Activated effector memory CD4-positive, alpha-beta T cell treated with anti-CD3 and anti-CD28 coated beads, Interleukin-2, amount 50 U/mL, for 16 hours (primary cell): ENCODE data around the gene KIFC3.
"Not testable (repeated sequence)": the region's sequence is repeated elsewhere in the genome, so short reads cannot be mapped to it uniquely, and the experiment has no call there.

Experiments
- DNase-seq: peaks from one replicate; pipeline ENCODE4 v3.0.0-alpha.2; 2020

KIFC3 gene

DNA sequence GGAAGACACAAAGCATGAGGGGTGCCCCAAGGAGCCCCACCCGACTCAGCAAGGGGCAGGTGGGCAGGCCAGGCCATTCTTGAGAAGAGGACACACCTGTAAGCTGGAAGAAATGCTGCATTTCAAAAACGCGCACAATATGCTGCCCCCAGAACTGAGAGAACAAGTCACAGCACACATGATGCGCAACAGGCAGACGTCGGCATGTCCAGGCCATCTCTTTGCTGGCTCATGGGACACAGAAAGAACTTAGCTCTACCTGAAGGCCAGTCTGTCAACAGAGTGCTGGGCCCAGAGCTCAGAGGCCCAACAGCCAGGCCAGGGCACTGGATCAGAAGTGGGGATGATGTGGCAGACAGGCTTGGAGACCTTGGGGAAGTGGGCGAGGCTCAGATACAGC lies 18.0 kb downstream of the KIFC3 start:
- no peak for DNase-seq

DNA sequence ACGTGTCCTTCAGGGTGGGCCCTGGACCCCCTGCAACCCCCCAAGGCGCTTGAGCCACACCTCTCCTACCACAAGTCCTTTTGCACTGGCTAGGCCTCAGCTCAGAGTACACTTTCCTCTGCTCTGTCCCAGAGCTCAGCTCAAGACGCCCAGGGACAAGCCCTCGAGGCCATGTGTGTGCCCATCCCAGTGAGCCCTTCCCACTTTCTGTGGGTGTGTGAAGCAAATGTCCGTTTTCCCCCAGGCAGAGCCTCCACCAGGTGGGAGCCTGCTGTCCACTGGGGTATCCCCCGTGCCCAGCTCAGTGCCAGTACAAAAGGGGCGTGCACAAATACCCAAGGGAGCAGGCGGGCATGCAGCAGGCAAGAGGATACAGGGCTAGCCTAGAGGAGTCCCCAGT lies 18.4 kb downstream of the KIFC3 start:
- no peak for DNase-seq

DNA sequence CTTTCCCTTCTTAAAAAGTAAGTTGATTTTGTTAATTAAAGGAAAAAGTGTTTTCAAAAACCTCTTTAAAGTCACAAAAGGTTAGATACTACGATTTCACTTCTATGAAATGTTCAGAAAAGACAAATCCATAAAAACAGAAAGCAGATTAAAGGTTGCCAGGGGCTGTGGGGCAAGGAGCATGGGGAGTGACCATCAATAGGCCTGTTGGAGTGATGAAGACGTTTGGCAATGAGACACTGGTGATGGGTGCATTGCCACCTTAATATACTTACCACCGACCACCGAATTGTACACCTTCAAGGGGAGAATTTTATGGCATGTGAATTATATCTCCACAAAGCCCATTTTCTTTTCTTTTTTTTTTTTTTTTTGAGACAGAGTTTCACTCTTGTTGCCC lies 19.2 kb downstream of the KIFC3 start:
- no peak for DNase-seq

DNA sequence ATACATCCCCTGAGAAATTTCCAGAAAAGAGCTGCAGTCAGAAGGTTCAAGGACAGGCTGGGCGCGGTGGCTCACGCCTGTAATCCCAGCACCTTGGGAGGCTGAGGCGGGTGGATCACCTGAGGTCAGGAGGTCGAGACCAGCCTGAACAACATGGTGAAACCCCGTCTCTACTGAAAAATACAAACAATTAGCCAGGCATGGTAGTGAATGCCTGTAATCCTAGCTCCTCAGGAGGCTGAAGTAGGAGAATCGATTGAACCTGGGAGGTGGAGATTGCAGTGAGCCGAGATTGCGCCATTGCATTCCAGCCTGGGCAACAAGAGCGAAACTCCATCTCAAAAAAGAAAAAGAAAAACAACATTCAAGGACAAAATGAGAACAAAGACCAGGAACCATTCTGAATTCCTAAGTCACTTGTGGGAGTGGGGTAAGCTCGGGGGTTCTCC lies 19.7 kb downstream of the KIFC3 start:
- DNase-seq, result not testable (repeated sequence)

DNA sequence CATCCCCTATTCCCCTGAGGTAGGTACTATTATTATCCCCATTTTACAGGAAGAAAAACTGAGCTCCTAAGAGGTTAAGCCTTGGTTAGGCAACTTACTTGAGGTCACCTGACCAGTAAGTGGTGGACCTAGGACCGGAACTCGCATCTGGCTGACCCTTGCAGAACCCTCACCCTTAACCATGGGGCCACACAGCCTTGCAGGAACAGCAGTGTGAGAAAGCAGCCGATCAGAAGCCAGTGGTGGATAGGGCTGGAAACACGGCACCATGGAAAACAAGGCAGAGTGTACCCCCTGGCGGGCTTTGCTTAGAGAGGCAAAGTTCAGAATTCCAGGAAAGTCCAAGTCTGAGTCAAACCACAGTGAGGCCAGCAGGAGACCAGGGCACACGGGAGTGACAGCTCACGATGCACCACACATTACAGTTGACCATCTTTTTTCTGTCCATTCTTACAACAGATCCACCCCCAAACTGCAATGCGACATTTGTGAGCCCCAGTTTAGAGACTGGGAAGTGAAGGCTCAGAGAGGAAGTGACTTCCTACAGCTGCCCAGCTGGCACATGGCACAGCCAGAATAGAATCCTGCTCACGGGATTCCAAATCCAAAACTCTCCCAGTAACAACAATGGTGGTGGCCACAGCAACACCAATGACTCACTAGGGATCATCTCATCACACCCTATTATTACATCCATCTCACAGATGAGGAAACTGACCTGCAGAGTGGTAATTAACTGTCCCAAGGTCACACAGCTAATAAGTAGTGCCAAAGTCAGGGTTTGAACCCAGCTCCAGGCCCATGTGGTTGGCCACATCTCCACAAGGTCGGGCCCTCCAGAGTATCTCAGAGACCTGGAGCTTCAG lies 20.3 kb downstream of the KIFC3 start:
- no peak for DNase-seq

DNA sequence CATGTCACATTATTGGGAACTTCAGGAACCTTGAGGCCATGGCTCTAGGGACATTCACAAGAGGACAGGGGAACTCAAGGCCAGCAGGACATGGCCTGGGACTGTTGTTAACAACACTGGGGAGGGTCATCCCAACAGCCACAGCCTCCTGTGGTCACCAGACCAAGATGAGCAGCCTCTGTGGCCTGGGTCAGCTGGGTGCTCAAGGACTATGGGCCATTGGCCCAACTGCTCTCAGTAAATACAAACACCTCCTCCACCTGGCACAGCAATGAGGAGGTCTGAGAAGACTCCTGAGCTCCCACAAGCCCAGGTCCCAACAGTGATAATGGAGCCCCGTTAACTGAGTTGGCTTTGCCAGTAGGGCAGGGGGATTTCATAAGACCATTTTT lies 20.9 kb downstream of the KIFC3 start:
- no peak for DNase-seq

DNA sequence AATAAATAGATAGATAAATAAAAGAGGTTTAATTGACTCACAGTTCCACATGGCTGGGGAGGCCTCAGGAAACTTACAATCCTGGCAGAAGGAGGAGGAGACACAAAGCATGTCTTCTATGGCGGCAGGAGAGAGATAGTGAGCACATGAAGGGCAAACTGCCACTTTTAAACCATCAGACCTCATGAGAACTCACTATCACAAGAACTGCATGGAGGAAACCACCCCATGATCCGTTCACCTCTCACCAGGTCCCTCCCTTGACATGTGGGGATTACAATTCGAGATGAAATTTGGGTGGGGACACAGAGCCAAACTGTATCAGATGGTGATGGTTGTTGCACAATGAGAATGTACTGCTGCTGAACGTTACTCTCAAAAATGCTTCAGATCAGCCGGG lies 22.5 kb downstream of the KIFC3 start:
- not testable (repeated sequence) for DNase-seq

DNA sequence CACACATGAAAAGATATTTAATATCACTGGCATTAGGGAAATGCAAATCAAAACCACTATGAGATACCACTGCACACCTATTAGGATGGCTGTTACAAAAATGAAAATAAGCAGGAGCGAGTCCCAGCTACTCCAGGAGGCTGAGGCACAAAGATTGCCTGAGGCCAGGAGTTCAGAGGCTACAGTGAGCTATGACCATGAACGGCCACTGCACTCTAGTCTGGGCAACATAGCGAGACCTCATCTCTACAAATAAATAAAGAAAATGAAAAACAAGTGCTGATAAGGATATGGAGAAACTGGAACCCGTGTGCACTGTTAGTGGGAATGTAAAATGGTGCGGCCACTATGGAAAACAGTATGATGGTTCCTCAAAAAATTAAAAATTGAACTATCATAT lies 23.6 kb downstream of the KIFC3 start:
- no peak for DNase-seq

DNA sequence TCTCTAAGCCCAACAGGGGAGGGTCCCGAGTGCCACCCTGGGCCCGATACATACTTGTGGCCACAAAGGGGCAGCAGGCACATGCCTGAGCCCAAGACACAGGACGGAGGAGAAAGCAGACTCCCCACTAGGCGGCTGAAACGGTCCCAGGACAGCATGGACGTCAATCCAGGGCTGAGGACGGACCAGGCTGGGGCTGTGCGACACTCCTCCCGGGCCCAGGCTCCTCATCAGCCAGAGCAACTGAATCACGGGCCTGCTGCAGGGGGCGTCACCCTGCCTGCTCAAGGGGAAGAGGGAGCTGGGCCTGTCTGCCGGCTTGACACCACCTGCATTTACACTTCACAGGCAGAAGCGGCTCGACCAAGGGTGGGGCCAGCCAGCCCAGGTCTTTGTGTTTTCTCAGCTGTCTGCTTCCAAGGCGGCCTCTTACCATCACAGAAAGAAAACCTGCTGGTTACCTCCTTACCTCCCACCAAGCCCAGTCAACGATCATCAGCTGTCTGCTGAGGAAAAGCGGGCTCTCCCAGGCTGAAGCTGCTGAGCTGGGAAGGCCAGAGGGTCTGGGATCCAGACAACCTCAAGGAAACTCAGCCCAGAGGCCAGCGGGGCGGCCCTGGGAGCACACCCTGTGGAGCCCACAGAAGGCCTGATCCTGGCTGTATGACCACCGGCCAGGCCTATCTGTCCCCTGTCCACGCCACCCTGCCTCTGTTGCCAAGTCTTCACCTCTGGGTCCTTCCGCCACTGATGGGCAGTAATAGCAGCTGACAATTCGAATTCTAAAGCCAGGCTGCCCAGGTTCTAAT lies 26.4 kb downstream of the KIFC3 start:
- no peak for DNase-seq

DNA sequence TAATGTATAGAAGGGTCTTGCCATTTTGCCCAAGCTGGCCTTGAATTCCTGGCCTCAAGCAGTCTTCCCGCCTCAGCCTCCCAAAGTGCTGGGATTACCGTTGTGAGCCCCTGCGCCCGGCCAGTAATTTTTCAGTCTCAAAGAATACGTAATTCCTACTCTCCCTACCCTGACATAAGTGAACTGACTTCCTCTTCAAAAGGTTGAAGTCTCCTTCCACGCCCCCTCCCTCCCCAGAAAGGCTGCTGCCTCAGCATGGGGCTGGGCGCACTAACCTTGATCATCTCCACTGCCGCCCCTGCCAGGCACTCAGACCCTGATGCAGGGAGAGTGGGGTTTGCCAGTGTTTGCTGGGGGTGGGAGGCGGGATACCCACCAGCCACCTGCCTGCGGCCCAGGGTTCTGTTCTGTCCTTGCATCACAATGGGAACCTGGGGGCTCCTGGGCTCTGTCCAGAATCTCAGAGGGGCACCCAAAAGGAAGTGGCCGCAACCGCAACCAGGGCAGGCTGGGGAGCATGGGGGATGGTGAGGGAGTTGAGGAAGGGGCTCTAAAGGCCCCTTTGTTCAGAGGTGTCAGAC lies 27.5 kb downstream of the KIFC3 start:
- DNase-seq, result no peak

DNA sequence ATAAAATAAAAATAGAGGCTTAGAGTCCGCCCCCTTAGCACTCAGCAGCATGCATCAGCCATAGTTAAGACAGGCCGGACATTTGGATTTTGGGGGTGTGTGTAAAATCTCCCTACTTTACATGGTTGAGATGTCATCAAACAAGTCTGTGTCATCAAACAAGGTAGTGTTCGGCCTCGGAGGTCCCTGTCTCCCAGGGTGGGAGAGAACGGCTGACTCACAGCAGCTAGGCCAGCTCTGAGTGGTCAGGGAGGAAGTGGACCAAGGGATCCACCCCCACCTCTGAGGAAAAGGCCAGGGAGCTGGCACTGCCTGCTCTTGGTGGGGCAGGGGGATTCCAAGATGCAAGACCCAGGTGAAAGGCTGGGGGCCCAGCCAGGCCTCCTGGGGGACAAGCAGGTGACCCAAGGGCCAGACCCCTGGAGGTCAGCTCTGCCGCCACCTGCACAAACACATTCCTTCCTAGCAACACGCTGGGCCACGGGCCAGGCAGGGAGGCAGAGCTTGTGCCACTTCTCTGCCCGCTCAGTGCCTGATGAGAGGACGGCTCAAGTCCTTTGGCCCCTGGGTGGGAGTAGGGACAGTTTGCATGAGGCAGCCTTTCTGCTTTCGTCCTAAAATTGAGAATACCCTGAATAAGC lies 28.5 kb downstream of the KIFC3 start:
- no peak for DNase-seq

DNA sequence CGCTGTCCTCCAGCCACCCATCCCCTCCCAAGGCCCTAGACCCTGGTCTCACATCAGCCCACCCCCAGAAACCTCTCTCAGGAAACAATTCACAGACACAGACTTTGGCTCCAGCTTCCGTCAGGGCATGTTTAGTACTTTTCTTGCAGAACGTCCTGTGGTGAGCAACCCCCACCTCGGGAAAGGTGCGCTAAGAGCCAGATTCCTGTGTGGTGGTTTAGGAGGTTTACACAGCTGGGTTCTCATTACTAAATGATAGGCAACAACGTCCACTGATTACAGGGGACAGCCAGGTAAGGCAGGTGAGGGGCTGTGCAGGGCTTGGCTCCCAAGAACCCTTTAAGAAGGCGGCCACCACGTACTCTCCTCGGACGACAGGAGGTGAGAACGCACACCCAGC lies 29.3 kb downstream of the KIFC3 start:
- no peak for DNase-seq

DNA sequence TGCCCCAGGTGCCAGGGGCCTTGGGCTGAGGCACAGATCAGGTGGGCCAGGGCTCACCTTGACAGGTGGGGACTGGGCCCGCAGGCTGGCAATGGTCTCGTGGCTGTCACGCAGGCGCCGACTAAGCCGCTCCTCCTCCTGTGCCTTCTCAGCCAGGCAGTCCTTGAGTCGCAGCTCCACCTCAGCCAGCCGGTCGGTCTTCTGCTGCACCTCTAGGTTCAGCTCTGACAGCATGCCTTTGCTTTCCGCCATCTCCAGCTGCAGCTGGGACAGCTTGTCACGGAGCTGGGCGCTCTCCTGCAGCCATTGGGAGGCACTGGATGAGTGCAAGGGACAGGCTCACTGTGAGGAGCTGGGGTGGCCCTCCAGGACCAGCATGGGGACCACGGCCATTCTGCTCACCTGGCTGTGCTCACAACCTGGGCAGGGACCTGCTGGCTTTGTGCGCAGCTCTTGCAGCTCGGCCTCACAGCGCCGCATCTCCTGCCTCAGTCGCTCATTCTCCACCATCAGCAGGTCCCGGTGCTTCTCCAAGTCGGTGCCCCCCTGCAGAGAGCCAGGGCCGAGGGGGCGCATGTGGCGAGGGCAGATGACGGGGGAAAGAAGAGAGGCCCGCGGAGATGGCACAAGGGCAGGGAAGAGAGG lies 31.0 kb downstream of the KIFC3 start:
- DNase-seq, result no peak

DNA sequence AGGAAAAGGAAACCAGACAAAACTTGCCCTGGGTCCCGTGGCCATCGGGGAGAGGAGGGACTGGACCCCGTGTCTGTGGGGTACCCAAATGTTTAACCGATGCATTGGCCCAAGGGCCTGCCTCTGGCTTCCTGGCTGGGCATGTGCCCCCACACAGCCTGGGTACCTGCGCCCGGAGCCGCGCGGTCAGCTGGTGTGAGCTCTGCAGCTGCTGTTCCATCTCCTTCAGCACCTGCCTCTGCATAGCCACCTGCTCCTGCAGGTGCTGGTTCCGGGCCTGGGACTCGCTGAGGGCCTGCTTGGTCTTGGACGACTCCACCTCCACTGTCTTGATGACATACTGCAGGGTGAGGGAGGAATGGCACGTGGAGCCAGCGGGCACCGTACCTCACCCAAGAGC lies 31.9 kb downstream of the KIFC3 start:
- DNase-seq, result no peak

DNA sequence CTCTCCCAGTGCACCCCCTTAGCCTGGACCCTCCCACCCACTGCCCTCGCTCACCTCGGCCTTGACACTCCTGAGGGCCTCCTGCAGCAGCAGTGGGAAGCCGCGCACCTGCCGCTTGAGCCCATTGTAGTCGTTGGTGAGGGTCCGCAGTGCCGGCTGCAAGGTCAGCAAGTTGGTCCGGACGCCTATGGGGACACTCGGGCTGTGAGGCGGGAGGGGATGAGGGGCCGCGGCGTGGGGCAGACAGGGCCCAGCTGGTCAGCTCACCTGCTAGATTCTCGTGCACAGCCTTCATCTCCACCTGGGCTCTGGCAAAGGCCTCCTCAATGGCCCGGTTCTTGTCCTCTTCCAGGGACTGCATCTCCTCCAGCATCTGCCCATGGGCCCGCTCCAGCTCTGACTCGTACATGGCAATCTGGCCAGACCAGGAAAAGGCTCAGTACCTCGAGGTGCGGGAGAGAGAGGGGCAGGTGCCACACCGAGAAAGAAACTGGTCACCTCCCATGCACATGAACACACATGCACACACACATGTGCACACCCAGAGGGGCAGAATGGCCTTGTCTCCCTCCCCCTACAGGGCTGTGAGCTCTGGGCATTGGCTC lies 32.6 kb downstream of the KIFC3 start:
- no peak for DNase-seq

DNA sequence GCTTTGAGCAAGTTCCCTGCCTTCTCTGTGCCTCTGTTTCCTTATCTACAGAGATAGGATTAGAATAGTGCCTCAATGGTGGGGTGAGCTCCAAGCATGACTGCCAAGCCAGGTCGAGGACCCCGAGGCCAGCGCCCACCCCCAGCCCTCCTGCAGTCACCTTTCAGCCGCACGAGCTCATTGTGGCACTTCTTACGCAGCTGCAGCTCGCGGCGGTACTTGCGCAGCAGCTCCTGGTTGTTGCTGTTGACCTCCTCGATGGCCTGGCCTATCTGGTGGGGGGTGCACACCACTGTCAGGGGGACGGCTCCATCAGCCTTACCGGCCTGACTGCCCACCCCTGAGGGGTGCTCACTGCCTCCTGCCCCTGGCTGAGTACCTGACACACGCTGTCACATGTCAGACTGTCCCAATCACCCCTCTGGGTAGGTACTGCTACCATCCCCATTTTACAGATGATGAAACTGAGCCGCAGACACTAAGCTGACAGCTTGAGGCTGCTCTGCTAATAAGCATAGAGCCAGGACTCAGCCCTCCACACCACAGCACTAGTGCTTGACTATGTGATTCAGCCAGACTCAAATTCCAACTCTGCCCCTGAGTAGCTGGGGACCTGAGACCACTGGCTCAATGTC lies 35.5 kb downstream of the KIFC3 start:
- DNase-seq, result no peak

DNA sequence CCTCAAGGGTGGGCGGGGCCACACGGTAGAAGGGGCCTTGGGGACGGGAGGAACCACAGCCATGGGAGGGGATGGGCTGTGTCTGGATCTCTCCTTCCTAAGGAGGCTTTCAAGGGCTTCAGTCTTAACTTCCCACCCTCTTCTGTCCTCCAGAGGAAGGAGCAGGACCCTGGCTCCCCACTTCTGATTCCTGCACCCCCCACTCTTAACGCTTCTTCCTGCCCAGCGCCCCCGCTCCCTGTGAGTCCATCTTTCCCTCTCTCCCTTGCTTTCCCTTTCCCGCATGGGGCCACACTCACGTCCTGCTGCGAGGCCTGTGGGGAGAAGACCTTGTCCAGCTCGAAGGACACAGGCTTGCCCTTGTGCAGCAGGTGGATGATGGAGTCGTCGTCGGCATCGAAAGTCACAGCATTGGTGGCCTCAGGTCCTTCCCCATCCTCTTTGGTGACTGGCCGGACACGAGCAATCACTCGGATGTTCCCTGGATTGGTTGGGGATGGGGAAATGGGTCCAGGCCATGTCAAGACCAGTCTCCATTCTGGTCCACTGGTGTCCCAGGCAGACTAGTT lies 37.0 kb downstream of the KIFC3 start:
- DNase-seq, result no peak

DNA sequence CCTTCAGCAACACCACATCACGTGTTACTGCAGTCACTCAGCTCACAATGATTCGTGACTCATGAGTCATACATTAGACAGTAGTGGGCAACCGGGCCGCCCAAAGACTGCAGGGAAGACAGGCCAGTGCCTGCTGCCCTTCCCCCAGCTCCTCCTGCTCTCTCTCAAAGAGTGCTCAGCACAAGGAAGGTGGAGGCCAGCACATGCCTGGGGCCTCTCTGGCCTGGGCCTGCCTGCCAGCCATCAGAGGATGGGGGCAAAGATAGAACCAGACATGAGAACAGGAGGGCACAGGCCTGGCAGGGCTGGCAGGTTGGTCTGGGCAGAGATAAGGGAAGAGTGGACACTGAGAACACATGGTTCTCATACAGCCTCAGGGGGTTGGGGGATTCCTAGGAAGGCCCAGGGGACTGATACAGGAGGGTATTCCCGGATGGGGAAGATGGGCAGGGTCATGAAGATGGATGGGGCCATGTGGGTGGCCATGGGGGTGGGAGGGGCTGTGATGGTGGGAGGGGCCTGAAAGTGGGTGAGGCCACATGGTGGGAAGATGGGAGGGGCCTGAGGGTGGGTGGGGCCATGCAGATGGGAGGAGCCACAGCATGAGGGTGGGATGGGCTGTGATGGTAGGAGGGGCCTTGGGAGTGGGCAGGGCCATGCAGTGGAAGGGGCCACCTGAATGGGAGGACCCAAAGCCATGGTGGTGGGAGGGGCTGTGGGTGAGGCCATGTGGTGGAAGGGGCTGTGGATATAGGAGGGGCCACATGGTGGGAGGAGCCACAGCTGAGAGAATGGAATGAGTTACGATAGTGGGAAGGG lies 37.7 kb downstream of the KIFC3 start:
- DNase-seq, result no peak

DNA sequence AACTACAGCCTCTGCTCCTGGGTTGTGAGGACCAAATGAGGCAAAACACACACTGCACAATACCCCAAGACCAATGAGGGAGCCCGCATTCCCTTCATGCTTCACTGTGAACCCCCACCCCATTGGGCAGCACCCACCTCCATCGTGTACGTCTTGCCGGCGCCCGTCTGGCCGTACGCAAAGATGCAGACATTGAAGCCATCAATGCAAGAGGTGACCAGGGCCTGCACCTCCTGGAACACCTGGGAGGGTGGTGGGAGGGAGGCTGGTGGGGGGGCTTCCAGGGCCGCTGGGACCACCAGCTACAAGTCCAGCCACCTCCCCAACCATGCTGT lies 38.3 kb downstream of the KIFC3 start:
- no peak for DNase-seq

DNA sequence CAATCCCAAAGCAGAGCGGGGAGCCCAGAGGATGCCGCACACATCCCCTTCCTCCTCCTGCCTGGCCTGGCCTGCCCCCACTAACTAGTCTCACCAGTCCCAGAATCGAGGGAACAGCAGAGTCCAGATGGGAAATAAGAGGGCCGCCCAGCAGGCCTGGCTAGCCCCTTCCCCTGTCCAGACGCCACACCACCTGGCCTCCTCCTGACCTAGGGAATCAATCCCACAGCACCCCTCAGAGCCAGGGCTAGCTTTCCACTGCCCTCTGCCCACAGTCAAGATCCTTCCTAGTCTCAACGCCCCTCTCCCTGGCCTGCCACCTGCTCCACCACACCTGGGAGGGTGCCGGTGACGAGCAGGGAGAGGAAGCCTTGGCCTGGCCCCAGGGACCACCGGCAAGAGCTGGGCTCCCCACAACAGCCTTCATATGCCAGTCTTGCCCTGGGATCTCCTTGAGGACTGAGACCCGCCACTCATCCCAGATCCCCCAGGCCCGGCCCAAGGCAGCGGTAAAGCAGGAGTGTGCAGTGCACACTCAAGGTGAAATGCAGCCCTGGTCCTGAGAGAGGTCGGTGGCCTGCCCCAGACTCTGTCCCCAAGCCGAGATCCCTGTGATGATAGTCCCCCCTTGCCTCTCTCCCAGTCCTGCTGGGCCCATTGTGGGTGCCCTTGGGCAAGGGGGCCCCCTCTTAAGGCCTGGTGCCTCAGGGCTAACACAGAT lies 38.8 kb downstream of the KIFC3 start:
- DNase-seq, result no peak
